ENCODE data around the gene TIMM23B.
"Not testable (repeated sequence)": the region's sequence is repeated elsewhere in the genome, so short reads cannot be mapped to it uniquely, and the experiment has no call there.

The TIMM23B gene, protein sequence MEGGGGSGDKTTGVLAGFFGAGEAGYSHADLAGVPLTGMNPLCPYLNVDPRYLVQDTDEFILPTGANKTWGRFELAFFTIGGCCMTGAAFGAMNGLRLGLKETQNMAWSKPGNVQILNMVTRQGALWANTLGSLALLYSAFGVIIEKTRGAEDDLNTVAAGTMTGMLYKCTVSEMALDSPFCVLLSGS

DNA sequence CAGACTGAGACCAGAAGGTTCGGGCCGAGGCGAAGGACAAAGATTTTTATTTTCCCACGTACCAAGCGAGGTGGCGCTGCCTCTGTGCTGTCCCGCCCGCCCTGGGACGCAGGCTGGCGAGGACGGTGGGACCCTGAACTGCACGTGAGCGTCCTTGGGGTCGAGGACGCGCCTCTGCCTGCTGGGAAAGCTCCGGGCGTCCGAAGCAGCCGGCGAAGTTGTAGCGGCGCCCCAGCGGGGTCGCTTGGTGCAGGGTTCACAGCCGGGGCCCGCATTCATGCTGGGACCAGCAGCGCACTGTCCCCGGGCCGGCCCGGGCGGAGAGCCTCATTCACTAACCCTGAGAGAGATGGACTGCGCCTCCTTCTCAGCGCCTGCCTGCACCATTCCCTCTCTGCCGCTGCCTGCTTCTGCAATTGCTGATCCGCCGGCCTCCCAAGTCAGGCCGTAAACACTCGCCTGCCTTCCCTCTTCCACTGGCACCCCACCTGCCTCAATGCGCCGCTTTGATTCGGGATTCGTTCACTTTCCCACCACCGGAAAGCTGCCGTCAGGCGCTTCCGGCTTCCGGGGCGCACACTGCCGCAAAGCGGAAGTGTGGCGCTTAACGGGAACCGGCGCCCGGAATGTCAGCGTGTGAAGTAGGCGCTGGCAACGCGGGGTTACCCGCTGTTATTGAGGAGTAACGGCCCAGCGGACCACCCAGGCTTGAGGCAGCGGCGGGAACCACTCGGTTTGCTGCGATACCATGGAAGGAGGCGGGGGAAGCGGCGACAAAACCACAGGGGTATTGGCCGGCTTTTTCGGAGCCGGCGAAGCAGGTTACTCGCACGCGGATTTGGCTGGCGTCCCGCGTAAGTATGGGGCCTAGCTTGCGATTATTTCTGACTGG is at the start of gene TIMM23B, which contains the start of gene PARG:
Gene TIMM23B, plus strand, starts transcription at position 607 of the 892 bp plus-strand sequence. Its CDS starts 142 bp downstream, at position 749.
Gene PARG, minus strand, starts transcription at position 581 of the 892 bp plus-strand sequence. Its CDS starts 302 bp downstream, at position 279.
- peak; percentile 77 for DNase-seq

GRCh38 chr10:49899999-49900398 is 41.9 kb upstream of the TIMM23B start:
- DNase-seq = not testable (repeated sequence)

DNA sequence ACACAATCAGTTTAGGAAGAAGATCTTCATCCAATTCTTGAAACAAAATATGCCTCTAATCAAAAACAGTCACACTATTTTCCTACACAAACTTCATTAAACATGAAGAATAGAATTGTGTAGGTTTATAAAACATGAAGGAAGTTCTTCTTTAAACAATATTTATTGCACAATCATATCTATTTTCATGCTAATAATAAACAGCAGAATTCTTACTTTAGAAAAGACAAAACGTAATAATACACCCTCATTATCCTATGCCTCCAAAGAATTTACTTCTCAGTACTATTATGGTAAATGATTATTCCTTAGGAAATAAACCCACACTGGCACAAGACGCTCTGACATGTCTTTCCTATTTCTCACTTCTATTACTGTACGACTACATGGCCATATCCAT is 41.4 kb upstream of the TIMM23B start:
- DNase-seq = not testable (repeated sequence)

GRCh38 chr10:49903829-49904228 is 38.0 kb upstream of the TIMM23B start:
- DNase-seq = not testable (repeated sequence)

GRCh38 chr10:49908290-49909080 is 33.4 kb upstream of the TIMM23B start:
- DNase-seq = not testable (repeated sequence)

DNA sequence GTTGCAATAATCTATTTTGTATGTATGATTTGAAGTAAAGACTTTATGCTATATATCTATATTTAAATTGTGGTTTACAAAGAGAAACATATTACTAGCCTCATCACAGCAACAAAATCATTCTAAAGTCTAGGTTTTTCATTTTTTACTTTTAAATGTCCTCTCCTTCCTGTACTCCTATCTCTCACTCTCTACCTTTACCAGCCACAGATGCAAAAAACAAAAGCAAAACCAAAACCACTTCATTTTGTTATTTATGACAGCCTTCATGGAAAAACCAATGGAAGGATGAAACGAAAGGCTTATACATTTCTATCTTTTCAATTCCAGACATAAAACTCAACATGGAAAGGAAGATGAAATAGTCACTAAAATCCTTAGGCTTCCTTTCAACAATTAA is 31.6 kb upstream of the TIMM23B start:
- not testable (repeated sequence) for DNase-seq

DNA sequence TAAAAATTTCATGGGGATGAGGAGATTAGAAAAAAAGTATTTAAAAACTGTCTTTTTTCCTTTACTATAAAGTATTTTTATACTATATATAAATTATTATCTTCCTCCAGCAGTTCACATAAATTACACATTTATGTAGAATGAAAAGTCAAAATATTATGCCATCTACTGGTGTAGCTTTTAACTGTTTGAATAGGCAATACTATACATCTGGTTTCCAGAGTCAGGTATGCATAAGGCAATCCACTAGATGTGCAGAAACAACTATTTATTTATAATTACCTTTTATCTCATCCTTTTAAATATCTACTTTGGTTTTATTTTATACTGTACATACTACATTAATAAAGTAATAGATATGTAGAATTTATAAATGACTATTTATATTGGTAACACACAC is 25.4 kb upstream of the TIMM23B start:
- not testable (repeated sequence) for DNase-seq

GRCh38 chr10:49917927-49918326 is 23.9 kb upstream of the TIMM23B start:
- not testable (repeated sequence) for DNase-seq

- DNase-seq = not testable (repeated sequence)
Measured at GRCh38 chr10:49922041-49922440, 19.8 kb upstream of the TIMM23B start.

GRCh38 chr10:49923572-49923971 is 18.3 kb upstream of the TIMM23B start:
- not testable (repeated sequence) for DNase-seq

DNA sequence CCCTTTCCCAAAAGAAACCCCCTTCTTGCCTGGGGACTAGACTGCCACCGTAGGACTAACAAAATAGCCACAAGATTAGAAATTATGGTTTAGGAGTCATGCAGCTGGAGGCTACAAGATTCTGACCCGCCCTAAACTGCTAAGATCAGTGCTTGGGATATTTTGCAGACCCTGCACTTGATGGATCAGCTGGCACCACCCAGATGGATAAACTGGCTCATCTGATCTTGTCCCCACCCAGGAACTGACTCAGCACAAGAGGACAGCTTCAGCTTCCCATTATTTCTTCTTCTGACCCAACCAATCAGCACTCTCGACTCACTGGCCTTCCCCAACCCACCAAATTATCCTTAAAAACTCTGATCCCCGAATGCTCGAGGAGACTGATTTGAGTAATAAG is 10.6 kb upstream of the TIMM23B start:
- not testable (repeated sequence) for DNase-seq

- DNase-seq = not testable (repeated sequence)
Measured at GRCh38 chr10:49931959-49932728, 9.7 kb upstream of the TIMM23B start.

- not testable (repeated sequence) for DNase-seq
Measured at GRCh38 chr10:49942339-49942705, 469 bp downstream of the TIMM23B start.

GRCh38 chr10:49943607-49944006 is 1.8 kb downstream of the TIMM23B start:
- DNase-seq = not testable (repeated sequence)

GRCh38 chr10:49948142-49948541 is 6.3 kb downstream of the TIMM23B start:
- DNase-seq = not testable (repeated sequence)

DNA sequence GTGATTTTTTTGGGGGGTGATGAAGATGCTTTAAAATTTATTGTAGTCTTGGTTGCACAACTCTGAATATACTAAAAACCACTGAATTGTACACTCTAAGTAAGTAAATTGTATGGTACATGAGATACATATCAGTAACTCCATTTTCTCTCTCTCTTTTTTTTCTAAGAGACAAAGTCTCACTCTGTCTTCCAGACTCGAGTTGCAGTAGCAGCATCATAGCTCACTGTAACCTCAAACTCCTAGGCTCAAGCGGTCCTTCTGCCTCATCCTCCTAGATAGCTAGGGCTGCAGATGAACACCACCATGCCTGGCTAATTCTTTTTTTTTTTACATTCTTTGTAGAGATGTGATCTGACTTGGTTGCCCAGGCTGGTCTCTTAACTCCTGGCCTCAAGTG is 6.9 kb downstream of the TIMM23B start:
- DNase-seq = not testable (repeated sequence)

- not testable (repeated sequence) for DNase-seq
Measured at GRCh38 chr10:49952006-49952405, 10.2 kb downstream of the TIMM23B start.

GRCh38 chr10:49953122-49953521 is 11.3 kb downstream of the TIMM23B start:
- not testable (repeated sequence) for DNase-seq

- not testable (repeated sequence) for DNase-seq
Measured at GRCh38 chr10:49970331-49970857, 28.5 kb downstream of the TIMM23B start.

DNA sequence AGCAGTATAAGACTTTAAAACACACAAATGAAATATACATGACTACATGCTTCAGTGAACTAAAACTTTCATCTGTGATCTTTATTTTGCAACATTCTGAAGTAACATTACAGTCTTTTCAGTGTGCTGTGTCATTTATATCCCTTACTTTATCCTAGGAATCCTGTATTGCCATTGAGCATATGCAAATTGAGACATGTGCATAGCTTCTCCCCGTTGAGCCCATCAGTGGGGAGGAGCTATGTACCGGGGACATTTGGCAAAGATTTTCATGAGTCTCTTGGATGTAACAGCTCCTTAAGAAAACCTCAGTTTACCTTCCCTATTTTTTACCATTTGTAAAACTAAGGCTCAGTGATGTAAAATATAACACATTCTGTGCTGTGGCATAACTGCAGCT is 29.6 kb downstream of the TIMM23B start:
- not testable (repeated sequence) for DNase-seq

DNA sequence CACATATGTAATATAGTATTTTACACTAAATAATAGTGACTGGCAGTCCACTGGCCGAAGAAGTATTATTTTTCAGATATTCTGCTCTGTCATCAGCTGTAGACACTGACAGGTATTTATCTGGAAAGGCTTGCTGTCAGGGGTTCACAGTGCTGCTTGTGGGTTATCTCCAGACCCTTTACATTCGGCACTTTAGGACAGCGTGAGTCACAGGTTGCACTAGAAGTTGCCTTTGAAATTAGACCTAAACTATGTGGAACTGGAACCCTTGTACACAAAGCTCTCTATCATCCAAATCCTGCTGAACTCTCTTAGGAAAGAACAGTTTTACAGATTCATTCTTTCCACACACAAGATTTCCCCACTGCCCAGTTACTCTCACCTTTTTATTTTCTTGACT is 30.2 kb downstream of the TIMM23B start:
- not testable (repeated sequence) for DNase-seq

DNA sequence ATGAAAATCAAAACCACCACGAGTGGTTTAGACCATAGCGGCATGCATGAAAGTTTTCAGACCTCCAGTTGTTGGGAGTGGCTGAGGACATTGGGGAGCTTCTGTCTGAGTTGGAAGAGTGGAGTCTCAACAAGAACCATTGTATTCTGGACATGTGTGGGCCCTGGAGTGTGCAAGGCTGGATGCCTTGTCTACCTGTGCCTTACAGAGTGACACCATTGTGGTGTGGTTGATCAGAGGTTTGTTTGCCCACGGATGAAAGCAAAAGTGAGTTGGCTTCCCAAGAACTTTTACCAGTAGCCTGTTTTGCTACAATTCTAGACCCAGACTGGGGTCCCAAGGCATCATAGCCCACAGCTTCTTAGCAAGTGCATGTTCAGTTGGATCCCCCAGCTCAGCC is 35.9 kb downstream of the TIMM23B start:
- not testable (repeated sequence) for DNase-seq
